Measurements from ENCODE around the gene MARCHF9.

MARCHF9 gene

GRCh38 chr12:57756406-57757341 lies 1.8 kb downstream of the MARCHF9 start:
- DNase-seq: no peak

DNA sequence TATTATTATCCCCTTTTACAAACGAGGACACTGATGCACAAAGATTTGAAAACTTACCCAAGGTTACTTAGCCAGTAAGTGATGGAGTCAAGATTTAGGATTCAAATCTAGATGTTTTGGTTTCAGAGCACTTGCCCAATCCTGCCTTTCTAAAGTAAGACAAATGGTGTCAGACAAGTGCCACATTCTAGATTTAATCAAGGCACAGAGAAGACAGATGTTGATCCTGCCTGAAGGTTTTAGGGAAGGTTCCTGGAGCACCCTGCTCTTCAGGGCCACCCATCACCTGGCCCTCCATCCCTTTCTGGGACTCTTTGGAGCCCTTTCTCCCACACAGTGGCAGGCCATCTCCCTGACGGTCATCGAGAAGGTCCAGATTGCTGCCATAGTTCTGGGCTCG lies 2.9 kb downstream of the MARCHF9 start:
- DNase-seq: no peak

DNA sequence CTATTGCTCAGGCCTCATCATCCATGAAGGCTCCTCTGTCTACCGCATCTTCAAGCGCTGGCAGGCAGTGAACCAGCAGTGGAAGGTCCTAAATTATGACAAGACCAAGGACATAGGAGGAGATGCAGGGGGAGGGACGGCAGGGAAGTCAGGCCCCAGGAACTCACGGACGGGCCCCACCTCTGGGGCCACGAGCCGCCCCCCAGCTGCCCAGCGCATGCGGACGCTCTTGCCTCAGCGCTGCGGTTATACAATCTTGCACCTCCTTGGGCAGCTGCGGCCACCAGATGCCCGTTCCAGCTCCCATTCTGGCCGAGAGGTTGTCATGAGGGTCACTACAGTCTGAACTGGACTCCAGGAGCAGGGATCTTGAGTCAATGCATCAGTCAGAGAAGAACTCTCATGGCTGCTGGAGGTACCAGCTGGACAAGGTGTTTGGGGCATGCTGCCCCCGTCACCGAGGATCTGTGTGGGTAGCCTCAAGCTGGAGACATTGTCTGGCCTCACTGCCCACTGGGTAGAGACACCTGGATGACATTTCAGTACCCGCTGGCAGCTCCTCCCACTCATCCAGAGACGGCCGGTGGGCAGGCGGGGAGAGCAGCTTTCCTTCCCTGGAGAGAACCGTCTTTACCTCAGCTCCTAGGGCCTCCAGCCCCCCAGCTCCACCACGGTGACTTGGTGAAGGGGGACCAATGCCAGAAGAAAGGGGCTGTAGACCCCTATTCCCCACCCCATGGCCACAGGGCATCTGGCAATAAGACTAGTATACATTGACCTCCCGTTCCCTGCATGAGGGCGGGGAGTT lies 3.9 kb downstream of the MARCHF9 start:
- DNase-seq: no peak

DNA sequence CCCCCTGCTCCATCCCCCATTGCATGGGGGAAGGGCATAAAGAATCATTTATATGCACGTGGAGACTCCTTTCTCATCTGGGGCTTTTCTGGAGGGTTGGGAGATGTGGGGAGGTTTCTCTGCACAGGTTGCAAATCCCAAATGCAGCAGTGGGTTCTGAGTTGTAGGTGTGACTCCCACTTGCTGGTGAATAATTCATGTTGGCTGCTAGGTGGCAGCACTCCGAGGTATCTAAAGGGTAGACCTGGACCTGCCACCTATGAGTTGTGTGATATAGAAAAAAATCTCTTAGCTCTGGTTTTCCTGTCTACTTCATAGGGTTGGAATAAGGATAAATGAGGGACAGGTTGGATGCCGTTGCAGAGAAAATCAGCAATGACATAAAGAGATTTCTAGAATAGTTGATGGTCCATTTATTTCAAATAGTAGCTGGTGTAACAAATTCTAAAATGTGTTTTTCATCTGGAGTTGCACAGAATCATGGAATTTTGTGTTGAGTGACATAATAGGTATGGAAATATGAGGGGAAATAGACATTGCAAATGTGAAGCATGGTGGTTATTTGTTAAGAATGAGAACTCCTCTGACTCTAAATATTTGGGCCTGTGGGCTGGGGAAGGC lies 4.6 kb downstream of the MARCHF9 start:
- no peak for DNase-seq

DNA sequence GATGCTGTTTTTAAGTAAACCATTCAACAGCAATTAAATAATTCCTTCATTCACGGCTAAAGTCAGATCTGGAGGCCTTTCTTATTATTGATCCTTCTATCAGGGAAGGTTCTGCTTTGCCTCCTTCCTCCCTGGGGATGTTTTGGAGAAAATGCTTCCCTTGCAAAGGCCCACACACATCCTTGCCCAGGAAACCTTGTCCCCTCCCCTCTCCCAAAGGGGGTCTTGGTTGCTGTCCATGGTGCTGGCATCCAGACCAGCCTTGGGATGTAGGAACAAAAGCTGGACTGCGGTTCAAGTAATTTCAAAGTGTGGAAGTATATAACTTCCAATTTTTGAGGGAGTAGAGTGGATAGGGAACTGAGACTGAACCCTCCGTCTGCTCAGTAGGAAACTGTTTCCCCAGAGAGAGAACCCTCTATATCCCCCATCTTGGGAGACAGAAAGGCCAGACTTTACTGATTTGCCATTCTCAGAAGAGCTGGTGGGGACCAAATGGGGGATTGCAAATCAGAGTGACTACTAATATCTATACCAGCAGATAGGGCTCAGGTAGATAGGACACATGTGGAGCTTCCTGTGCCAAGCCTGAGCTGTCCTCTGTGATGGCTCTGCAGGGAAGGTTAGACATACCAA lies 5.6 kb downstream of the MARCHF9 start:
- no peak for DNase-seq

GRCh38 chr12:57761391-57761998 lies 6.6 kb downstream of the MARCHF9 start:
- DNase-seq: no peak

- no peak for DNase-seq
These were observed 7.6 kb downstream of the MARCHF9 start for GRCh38 chr12:57762463-57762862.

DNA sequence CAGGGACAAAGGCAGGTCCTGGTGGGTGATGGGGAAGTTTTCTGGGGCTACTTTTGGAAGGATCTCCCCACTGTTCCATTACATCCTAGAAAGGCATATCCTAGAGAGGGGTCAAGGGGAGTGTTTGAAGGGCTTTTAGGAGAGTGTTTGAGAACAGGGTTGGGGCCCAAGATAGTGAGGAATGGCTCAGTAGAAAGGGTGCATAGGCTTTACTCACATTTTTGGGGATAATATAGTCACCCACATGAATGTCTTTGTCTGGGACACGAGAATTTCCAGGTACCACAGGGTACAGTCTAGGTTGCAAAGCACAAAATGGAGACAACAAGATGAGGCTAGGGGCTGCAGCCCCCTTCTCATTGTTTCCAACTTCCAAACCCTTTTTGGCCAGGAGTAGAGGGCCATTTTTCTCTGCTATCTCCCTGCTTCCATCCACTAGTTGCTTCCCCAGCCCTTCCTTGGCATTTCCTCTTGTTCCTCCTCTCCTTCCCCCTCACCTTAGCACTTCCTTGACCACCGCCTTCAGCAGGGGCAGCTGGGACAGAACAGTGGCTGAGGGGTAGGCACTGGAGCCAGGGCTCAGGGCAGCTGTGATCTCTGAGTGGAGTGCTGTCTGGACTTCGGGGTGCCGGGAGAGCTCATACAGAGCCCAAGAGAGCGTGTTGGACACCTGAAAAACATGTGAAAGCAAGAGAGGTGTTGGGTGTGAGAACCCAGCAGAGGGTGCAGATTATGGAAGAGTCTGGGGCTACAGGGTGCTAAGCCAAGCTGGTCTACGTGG lies 9.2 kb downstream of the MARCHF9 start:
- DNase-seq: no peak

DNA sequence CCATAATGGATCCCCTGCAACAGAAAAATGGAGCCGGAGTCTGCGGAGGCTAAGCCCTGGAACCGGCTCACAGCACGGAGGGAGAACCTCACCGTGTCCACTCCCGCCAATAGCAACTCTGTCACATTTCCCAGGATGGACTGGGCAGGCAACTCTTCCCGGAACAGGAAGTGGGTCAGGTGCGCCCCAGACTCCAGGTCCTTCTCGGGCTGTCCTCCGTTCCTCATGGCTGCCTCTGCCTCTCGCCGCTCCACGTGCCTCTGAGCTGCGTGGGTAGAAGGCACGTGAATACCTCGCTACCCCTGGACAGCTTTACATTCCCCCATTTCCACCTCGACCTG lies 9.7 kb downstream of the MARCHF9 start:
- no peak for DNase-seq

DNA sequence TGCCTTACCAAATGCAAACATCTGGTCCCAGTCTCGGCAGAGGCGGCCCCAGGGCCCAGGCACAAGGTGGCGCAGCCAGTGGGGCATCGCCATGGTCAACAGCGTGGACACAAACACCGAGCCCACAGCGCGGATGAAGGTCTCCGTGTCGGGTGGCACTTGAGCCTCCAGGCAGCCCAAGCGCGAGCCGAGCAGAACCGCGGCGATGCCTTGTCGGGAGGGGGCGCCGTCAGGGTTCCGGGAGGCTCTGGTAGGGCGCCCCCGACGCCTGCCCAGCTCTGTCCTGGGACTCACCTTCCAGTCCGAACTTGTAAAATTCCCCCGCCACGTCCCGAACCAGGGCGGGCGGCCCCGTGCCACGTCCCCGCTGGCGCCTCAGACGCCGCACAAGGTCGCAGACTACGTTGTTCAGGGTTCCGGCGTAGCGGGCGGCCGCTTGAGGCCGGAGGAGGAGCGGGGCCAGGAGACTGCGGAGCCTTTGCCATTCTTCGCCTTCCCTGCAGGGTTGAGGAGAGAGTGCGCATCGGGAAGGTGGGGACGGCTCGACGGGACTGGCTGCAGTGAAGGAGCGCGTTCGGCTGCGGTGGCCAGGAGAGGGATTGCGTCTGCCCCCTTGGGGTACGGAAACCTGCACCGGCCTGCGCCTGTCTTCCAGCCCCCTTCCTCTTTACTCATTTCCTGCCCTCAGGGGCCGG lies 10.2 kb downstream of the MARCHF9 start:
- no peak for DNase-seq

GRCh38 chr12:57765698-57766463 lies 11.0 kb downstream of the MARCHF9 start:
- DNase-seq: no peak

GRCh38 chr12:57766464-57767304 lies 11.8 kb downstream of the MARCHF9 start, which contains the start of gene CYP27B1:
TSS of gene CYP27B1 (minus strand) at chr12:57767078. CDS start at chr12:57767041, 37 bp downstream.
- no peak for DNase-seq

GRCh38 chr12:57767305-57767698 lies 12.4 kb downstream of the MARCHF9 start:
- no peak for DNase-seq

- DNase-seq: no peak
These were observed 13.0 kb downstream of the MARCHF9 start for GRCh38 chr12:57767876-57768275.

GRCh38 chr12:57769594-57769993 lies 14.7 kb downstream of the MARCHF9 start:
- no peak for DNase-seq

DNA sequence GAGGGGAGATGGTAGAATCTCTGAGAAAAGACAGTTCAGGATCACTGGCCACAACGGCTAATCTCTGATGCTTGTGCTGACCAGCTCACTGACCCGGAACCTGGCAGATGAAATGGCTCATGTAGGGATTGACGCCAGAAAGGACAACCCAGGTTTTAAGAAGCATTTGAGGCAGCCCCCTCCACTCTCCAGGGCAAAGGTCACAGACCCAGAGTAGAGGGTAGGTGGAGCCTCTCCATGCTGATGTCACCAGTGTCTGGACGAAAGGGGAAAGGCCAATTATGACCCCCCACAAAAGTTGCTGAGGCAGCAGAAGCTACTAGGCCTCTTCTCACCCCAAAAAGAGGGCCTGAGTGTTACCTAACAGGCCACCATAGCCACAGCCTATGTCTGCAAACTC lies 15.8 kb downstream of the MARCHF9 start:
- no peak for DNase-seq

DNA sequence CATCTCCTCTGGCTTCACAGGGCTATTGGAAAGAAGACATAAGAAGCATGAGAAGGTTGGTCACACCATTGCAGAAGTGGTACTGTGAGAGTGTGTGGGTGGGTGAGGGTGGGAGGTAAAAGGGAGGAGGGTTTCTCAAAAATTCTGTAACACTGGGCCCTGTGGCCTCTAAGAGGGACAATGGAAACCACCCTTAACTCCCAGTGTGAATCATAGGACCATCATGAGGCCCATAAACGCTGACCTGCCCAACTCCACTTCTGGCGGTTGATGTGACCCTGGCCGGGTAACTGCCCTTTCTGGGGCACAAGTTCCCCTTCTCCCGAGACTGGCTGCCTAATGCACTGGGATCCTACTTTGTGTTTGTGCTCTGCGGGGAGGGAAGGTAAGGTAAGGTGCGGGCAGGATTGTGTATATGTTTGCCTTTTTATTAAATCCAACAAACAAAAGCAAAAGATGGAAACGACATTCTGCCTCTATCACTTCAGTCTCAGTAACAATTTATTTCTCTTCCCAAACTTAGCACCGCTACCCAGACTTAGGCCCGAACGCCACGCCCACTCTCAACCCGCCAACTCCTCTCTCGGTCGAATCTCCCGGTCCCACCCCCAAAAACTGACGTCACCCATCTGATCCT lies 16.5 kb downstream of the MARCHF9 start:
- peak; percentile 84 for DNase-seq

DNA sequence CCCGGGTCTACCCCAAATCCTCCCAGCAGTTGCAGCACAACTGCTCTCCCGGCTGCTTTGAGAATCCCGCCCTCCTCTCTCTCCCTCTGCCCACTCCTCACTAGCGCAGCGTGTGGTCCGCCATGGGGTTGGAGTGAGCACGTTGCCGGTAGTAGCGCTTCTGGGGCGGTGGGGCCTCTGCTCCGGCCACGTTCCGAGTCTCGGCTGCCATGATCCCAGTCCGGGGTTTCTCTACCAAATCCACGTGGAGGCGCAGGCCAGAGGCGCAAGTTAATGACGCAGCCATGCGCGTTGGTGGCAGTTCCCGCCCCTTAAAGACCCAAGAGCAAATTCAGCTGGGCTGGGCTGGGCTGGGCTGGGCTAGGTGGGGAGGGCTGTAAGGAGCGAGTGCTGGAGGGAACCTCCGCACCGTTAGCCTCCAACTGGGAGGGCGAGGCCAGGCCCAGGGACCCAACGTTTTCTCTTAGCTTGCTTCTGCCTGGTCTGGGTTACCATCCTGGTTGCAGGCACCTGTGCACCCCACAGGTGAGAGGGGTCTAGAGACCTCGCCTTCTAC lies 17.0 kb downstream of the MARCHF9 start, which contains the start of gene METTL1:
Gene METTL1, minus strand, starts transcription at position 233 of the 556 bp plus-strand sequence. Its CDS starts 22 bp downstream, at position 211.
- peak; percentile 87 for DNase-seq
